ACHN (cell line): ENCODE data around the gene PLEKHA1.
A peak's percentile ranks its signal among the peaks of the same experiment; 100 is the strongest.

ENCODE experiments used
- DNase-seq: peaks from one replicate; pipeline ENCODE4 v3.0.0-alpha.2; 2015
- in situ Hi-C: cut with HindIII; loops from 2 replicates; pipeline ENCODE4 v1.10.0; 2017; ENCODE audit warnings: low sequenced_read_pairs, low pct_ligation_motif_present, low pct_unique_long_range_greater_than_20kb

PLEKHA1 gene

DNA sequence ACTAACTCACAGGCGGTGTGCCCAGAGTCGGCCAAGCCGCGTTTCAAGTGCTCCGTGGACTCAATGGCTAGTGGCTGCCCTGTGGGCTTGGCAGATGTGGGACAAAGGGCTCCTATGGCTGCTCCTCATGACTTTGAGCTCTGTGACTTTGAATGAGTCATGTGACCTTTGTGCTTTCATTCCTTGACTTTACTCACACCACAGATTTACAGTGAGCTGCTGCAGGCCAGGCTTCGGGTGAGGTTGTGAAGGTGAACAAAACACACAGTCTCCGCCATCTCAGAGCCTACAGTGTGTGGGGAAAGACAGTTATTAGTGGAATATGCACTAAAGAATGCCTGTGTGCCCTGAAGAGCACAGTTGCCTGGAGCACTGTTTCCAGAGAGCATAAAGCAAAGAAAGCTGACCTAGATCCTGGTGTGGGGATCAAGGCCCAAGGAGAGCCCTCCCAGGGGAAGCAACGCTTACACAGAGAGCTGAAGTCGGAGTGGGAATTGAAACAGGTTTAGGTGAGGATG lies 29.7 kb upstream of the PLEKHA1 start:
- peak; percentile 24 for DNase-seq

GRCh38 chr10:122346326-122346950 lies 28.1 kb upstream of the PLEKHA1 start:
- in situ Hi-C loops: no loop called here
- DNase-seq: no peak

More for the DNA sequence above, 29.7 kb upstream of the PLEKHA1 start:
- in situ Hi-C loops: no loop called here

GRCh38 chr10:122347170-122347841 lies 27.2 kb upstream of the PLEKHA1 start:
- no peak for DNase-seq
- in situ Hi-C loops: no loop called here

DNA sequence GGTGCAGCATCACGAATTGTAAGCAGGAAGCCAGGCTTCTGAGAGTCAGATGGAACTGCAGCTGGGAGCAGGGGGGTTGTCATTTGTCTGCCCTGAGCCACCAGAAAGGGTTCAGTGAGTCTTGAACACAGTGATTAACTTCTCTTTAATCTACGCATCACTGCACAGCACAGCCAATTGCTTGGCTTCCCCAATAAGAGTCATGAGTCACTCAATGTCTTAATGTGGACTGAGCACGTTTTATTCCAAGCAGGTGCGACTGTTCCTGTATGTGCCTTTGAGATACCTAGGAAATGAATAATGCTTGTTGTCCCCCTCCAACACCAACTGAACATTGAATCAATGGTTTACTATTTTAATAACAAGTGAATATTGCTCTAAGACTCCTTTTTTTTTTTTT lies 26.0 kb upstream of the PLEKHA1 start:
- in situ Hi-C loops: no loop called here
- peak; percentile 92 for DNase-seq

DNA sequence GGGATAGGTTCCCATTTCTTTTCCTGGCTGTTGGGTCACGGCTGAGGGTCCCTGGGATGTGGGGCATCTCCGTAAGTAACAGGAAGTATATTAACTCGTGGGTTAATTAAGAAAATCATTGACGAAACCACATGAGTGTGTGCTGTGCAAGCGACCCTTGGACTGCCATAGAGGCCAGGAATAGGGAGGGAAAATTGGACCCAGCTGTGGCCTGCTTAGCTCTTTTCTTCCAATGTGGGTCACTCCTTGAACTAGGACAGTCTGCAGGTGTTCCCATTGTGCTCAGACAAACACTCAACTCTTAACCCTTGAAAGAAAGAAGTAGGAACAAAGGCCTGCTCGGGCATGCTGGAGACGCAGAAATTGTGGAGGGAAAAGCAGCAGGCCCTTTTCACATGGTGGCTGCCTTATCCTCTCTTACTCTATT lies 25.6 kb upstream of the PLEKHA1 start:
- in situ Hi-C loops: no loop called here
- DNase-seq: no peak

DNA sequence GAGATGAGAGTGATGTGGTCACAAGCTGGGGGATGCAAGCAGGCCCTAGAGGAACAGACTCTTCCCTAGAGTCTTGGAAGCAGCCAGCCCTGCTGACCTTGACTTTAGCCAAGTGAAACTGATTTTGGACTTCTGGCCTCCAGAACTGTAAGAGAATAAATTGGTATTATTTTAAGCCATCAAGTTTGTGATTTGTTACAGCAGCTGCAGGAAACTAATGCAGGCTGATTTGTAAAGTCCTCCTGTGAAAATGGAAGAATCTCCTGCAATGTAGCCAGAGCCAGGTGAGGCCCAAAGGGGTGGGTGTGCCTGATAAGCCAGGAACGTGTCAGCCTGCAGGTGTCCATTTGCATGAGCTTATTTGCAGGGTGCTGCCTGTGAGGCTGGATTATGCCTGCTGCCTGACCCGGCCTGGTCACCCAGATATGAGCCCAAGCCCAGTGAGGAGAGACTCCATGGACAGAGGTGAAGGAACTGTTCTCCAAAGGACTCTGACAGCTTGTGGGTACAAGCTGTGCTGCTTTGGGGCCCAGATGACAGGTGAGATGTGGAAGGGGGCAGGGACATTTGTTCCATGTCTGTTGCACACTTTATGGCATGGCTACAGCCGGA lies 24.6 kb upstream of the PLEKHA1 start:
- DNase-seq: no peak
- in situ Hi-C loops: no loop called here

GRCh38 chr10:122350893-122351292 lies 23.6 kb upstream of the PLEKHA1 start:
- in situ Hi-C loops: no loop called here

GRCh38 chr10:122352817-122353525 lies 21.5 kb upstream of the PLEKHA1 start:
- no peak for DNase-seq

More at GRCh38 chr10:122350893-122351292, 23.6 kb upstream of the PLEKHA1 start:
- no peak for DNase-seq

GRCh38 chr10:122354383-122354782 lies 20.1 kb upstream of the PLEKHA1 start:
- no peak for DNase-seq
- in situ Hi-C loops: no loop called here

More at GRCh38 chr10:122352817-122353525, 21.5 kb upstream of the PLEKHA1 start:
- in situ Hi-C loops: no loop called here

DNA sequence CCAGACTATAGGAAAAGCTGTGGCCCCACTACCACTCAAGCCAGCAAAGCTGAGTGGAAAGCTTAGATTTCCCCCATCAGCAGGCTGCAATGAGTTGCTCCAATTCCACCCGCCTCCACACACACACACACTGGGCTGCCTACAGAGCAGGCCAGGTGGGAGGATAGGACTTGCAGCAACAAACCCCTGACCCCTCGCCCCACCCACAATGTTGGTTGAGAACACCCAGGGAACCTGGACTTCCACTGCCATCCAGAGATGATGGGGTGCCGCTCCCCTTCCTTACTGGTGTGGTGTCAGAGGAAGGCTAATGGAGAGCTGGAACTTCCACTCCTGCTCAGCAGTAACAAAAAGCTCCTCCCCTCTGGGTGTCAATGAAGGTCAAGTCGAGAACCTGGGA lies 16.8 kb upstream of the PLEKHA1 start:
- DNase-seq: no peak
- in situ Hi-C loops: no loop called here

- in situ Hi-C loops: no loop called here
- DNase-seq: no peak
These were observed 14.9 kb upstream of the PLEKHA1 start for GRCh38 chr10:122359621-122360020.

- in situ Hi-C loops: no loop called here
- DNase-seq: no peak
These were observed 13.5 kb upstream of the PLEKHA1 start for GRCh38 chr10:122361046-122361445.

- in situ Hi-C loops: no loop called here
- DNase-seq: no peak
These were observed 12.4 kb upstream of the PLEKHA1 start for GRCh38 chr10:122362031-122362592.

DNA sequence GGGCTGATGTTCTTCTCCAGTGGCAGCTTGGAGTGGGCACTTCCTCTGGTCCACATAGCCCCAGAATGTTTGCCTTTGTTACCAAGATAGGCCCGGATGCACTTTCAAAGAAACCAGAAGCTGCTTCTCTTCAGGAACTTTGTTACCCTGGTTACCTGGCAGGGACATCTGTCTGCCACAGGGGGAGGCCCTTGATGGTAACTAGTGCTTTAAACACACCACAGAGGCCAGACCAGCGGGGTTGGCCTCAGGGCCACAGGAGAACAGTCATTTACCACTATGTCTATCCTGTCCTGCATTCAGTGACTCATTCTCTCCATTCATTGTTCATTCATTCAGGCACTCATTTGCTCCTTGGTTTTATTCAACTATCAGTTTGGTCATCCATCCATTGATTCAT lies 11.9 kb upstream of the PLEKHA1 start:
- no peak for DNase-seq
- in situ Hi-C loops: no loop called here

DNA sequence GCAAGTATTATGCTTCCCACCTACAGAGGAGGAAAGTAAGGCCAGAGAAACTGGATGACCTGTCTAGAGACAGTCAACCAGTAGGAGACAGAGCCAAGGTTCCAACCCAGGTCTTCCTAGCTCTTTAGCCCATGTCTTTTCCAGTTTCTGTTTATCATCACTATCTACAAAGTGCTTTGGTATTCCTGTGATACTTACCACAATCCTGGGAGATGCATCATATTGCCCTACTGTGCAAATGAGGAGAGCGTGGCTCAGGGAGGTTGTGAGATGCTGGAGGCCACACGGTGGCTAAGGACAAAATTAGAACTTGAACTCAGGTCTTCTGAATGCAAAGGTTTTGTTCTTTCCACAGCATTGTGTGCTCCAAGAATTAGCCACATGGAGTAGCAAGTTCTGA lies 11.2 kb upstream of the PLEKHA1 start:
- in situ Hi-C loops: no loop called here
- DNase-seq: no peak

DNA sequence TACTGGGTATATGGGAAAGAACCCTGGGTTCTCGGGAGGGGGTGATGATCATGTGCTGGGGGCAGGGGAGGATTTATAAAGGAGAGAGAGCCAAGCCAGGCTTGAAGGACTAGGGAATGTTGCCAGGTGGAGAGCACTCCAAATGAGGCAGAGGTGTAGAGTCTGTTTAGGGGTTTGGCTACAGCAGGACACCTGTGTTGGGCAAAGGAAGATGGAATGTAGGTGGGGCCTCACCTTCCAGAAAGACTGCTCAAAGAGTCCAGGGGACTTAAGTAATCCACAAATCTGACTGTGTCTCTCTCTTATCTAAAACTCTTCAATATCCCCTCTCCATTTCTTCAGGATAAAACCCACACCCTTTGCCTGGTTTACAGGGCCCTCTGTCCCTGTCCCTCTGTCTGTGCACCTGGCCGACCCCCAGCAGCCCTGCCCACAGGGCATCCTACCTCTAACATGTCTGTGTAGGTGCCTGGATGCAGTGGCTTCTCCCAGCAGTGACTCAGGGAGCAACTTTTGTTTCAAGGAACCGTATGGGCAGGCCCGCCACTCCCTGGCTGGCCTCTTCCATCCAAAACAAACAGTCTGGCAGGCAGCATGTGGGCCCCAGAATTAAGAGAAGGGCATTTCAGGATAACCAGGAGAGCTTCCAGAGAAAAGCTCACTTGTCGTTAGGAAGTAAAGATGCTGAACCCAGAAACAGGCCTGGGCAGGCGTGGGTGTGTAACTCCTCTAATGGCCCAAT lies 10.6 kb upstream of the PLEKHA1 start:
- DNase-seq: no peak
- in situ Hi-C loops: no loop called here

DNA sequence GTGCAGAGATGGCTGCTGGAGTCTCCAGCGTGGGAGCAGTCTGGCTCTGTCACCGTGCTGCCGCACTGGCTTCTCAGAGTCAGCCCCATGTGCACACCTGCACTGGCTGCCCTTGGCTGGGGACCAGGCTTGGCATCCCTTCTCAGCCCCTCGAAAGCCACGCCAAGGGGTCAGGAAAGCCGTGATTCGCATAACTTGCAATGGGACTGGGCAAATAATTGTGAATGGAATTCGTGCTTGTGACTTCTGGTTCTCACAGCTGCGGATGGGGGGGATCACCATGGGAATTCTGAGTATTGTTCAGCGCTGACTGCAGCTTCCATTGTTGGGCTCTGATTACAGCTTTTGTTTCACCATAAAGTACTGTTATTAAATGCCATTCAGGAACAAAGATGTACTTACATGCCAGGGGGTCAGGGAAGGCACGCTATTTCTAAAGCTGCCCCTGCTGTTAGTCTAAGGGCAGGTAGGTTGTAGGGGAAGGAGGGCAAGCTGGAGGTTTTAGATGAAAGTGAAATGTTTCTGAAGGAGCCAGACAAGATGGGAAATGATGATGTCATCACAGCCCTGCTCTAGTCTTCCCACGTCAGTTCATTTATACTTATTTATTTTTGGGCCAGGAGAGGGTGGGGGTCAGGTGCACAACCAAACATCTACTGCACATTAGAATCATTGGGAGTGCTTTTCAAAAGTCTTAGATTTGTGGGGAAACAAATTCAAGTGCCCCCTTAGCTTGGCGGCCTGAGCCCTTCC lies 5.8 kb upstream of the PLEKHA1 start:
- in situ Hi-C loops: no loop called here
- no peak for DNase-seq

DNA sequence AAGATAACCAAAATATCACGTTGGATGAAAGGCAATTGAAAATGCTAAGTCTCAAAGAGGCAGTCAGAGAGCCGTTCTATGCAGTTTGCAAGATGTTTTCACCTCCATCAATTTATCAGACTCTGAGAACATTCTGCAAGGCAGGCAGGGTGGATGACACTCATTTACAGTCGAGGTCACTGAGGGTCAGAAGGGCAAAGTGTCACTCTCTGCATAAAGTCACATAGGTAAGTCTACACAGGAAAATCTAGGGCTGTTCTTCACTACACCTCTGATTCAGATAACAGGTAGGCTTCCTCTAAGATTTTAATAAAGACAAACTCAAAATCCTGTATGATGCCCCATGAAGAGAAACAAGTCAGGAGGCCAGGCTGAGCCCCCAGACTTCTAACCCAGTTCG lies 1.4 kb upstream of the PLEKHA1 start:
- DNase-seq: no peak
- in situ Hi-C loops: no loop called here
